GOT3 (cell line): Measurements from ENCODE around the gene RASSF5.
"Not testable (repeated sequence)": the region's sequence is repeated elsewhere in the genome, so short reads cannot be mapped to it uniquely, and the experiment has no call there.

ENCODE experiments used
- DNase-seq: peaks from one replicate; lab custom pipeline; 2025; ENCODE audit warnings: mixed read lengths; lab: John Stamatoyannopoulos, UW

The RASSF5 gene

GRCh38 chr1:206588492-206588891, 81.2 kb downstream of the RASSF5 start:
- no peak for DNase-seq

GRCh38 chr1:206589206-206589605, 81.9 kb downstream of the RASSF5 start:
- no peak for DNase-seq

- DNase-seq: no peak
Measured at GRCh38 chr1:206590025-206590758, 82.9 kb downstream of the RASSF5 start.

- no peak for DNase-seq
Measured at GRCh38 chr1:206591226-206591625, 83.9 kb downstream of the RASSF5 start.

GRCh38 chr1:206591696-206592095, 84.4 kb downstream of the RASSF5 start:
- no peak for DNase-seq

- no peak for DNase-seq
Measured at GRCh38 chr1:206593351-206593925, 86.1 kb downstream of the RASSF5 start.

GRCh38 chr1:206595581-206596318, 88.4 kb downstream of the RASSF5 start:
- DNase-seq: no peak

- DNase-seq: no peak
Measured at GRCh38 chr1:206596319-206596666, 89.0 kb downstream of the RASSF5 start.

GRCh38 chr1:206600527-206600926, 93.2 kb downstream of the RASSF5 start:
- no peak for DNase-seq

- no peak for DNase-seq
Measured at GRCh38 chr1:206604861-206605260, 97.5 kb downstream of the RASSF5 start.

GRCh38 chr1:206606867-206607266, 99.5 kb downstream of the RASSF5 start:
- DNase-seq: no peak

- DNase-seq: no peak
Measured at GRCh38 chr1:206608108-206608698, 100.9 kb downstream of the RASSF5 start.

- no peak for DNase-seq
Measured at GRCh38 chr1:206609229-206609991, 102.1 kb downstream of the RASSF5 start.

- DNase-seq: peak; percentile 91
Measured at GRCh38 chr1:206612129-206612876, 105.0 kb downstream of the RASSF5 start, which contains the start of gene EIF2D. Gene EIF2D, minus strand, starts transcription at chr1:206612465. Its CDS starts 123 bp downstream, at chr1:206612342.

- not testable (repeated sequence) for DNase-seq
Measured at GRCh38 chr1:206626396-206626795, 119.1 kb downstream of the RASSF5 start.

- no peak for DNase-seq
Measured at GRCh38 chr1:206628916-206629315, 121.6 kb downstream of the RASSF5 start.

GRCh38 chr1:206631085-206631509, 123.8 kb downstream of the RASSF5 start:
- no peak for DNase-seq

- DNase-seq: no peak
Measured at GRCh38 chr1:206633708-206634121, 126.4 kb downstream of the RASSF5 start.

- DNase-seq: peak; percentile 51
Measured at GRCh38 chr1:206634365-206635079, 127.2 kb downstream of the RASSF5 start.
